Astrocyte of the cerebellum (primary cell): ENCODE data around the gene DSN1.

Experiments used
- DNase-seq: peaks from one replicate; pipeline ENCODE4 v3.0.0-alpha.2; 2011; ENCODE audit warnings: low read depth
- H3K4me3 ChIP-seq: 2 replicates; pipeline ENCODE4 v1.5.1; 2011; ENCODE audit warnings: mild to moderate bottlenecking, low read depth, low read length, moderate library complexity
- in situ Hi-C: cut with HindIII; loops from 2 replicates; pipeline ENCODE4 v1.10.0; 2017; ENCODE audit warnings: low sequenced_read_pairs
- TF ChIP-seq, protein P1 (sequence below): IDR thresholded peaks from 2 replicates; pipeline ENCODE4 v1.5.1; 2012; ENCODE audit warnings: low read length, low read depth, moderate library complexity, mild to moderate bottlenecking; ENCODE audit errors: missing control alignments

Gene DSN1

GRCh38 chr20:36770680-36771079 lies 2.9 kb downstream of the DSN1 start:
- in situ Hi-C loops: loop anchor here (25.0 kb wide), 2 partner anchors 208 to 283 kb away; partner anchors contain the start of gene TGIF2
- no peak overlapping the region for H3K4me3 ChIP-seq
- TF ChIP-seq, protein P1, sequence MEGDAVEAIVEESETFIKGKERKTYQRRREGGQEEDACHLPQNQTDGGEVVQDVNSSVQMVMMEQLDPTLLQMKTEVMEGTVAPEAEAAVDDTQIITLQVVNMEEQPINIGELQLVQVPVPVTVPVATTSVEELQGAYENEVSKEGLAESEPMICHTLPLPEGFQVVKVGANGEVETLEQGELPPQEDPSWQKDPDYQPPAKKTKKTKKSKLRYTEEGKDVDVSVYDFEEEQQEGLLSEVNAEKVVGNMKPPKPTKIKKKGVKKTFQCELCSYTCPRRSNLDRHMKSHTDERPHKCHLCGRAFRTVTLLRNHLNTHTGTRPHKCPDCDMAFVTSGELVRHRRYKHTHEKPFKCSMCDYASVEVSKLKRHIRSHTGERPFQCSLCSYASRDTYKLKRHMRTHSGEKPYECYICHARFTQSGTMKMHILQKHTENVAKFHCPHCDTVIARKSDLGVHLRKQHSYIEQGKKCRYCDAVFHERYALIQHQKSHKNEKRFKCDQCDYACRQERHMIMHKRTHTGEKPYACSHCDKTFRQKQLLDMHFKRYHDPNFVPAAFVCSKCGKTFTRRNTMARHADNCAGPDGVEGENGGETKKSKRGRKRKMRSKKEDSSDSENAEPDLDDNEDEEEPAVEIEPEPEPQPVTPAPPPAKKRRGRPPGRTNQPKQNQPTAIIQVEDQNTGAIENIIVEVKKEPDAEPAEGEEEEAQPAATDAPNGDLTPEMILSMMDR: no peak
- DNase-seq: no peak

DNA sequence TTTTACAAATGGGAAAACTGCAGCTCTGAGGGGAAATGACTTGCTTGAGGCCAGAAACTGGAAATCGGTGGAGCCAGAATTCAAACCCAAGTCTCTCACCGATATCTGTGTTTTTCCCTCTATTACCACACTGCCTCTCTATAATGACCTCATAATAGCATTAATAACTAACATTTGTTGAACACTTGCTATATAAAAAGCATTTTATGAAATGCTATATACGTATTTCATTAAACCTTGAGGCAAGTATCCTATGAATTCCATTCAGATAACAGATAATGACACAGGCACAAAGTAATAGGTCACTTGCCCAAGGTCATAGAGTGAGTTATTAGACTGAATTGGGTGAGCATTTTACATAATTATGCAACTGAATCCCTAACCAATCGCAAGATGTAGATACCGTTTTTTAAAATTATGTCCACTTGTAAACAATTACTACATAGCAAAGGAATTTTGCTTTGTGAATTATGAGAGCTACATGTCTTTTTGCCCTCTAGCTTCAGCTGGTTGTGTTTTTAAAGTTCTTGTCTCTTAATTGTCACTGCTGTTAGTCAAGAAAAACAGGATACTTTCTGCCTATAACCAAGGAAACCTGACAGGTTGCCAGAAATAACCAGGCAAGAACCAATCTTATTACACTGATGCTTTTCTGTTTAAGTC lies 4.7 kb downstream of the DSN1 start:
- H3K4me3 ChIP-seq: no peak overlapping the region
- TF ChIP-seq, protein P1: no peak
- no peak for DNase-seq
- in situ Hi-C loops: loop anchor here (25.0 kb wide), 2 partner anchors 207 to 282 kb away; partner anchors contain the start of gene TGIF2

DNA sequence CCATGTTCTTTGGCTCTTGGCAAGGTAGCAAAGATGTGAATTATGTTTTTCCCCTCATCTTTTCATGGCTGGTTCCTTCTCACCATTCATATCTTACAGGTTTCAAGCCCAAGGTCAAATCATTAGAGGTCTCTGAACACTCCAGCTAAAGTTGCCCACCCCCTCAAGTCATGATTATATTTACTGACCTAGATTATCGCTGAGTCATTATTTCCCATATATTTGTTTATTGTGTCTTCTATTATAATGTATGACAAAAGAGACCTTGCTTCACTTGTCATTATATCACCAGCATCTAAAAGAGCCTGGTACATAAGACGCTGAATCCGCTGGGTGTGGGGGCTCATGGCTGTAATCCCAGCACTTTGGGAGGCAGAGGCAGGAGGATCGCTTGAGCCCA lies 12.4 kb downstream of the DSN1 start:
- in situ Hi-C loops: loop anchor here (25.0 kb wide), 2 partner anchors 199 to 274 kb away; partner anchors contain the start of gene TGIF2
- H3K4me3 ChIP-seq: no peak overlapping the region
- no peak for DNase-seq
- TF ChIP-seq, protein P1: no peak

GRCh38 chr20:36760647-36761046 lies 12.9 kb downstream of the DSN1 start:
- DNase-seq: no peak
- in situ Hi-C loops: loop anchor here (25.0 kb wide), 2 partner anchors 198 to 273 kb away; partner anchors contain the start of gene TGIF2
- TF ChIP-seq, protein P1: no peak
- H3K4me3 ChIP-seq: no peak overlapping the region

DNA sequence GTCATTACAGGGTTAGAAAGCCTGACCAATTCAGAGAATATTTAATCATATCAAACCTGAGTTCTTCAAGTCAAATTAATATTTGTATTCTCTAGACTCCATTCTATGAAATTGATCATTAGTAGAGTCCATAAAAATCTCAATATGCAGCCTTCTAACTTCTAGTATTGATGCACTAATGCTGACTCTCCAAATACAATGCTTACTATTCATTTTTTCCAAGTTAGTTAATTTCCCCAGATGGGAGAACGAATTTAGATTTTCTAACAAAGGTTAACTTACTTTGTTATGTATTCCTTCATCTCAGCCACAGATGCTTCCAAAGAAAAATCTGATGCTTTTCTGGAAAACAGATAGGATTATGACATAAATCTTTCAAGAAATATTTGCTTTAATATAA lies 15.3 kb downstream of the DSN1 start:
- in situ Hi-C loops: loop anchor here (25.0 kb wide), 2 partner anchors 196 to 271 kb away; partner anchors contain the start of gene TGIF2
- no peak overlapping the region for H3K4me3 ChIP-seq
- DNase-seq: no peak
- TF ChIP-seq, protein P1: no peak

GRCh38 chr20:36756496-36756895 lies 17.1 kb downstream of the DSN1 start:
- in situ Hi-C loops: loop anchor here (25.0 kb wide), 2 partner anchors 194 to 269 kb away; partner anchors contain the start of gene TGIF2
- TF ChIP-seq, protein P1: no peak
- no peak for DNase-seq
- H3K4me3 ChIP-seq: no peak overlapping the region
